ENCODE data around the gene TMEM117. TPM values are rescaled to one million over a fixed set of nuclear protein-coding genes. Genes with fewer than 3 reads are reported as not detected.

The TMEM117 gene
- total and polyA plus RNA-seq, 10 of the 15 experiments (the other 5 are each of a cell fraction or from before 2014, with no cell fraction given), result 3.1 to 8.2 (median 6.1) TPM

- TF ChIP-seq ATF3 (IDR thresholded peaks at IDR 0.05; ENCODE audit: borderline replicate concordance, extremely low read depth, low read depth, low read length) (no peak), SMC3 (IDR thresholded peaks at IDR 0.05; ENCODE audit: borderline replicate concordance, low read length) (no peak), SUZ12 (IDR thresholded peaks at IDR 0.05; ENCODE audit: unreplicated experiment) (no peak), SREBF2 (IDR thresholded peaks at IDR 0.05; ENCODE audit: low read length) (no peak), SIX5 (IDR thresholded peaks at IDR 0.05; ENCODE audit: low read depth, low read length, severe bottlenecking) (no peak), YBX1 (IDR thresholded peaks at IDR 0.05) (no peak), CBX3 (IDR thresholded peaks at IDR 0.05; ENCODE audit: borderline replicate concordance, low read depth) (no peak), SMAD5 (IDR thresholded peaks at IDR 0.05; ENCODE audit: low read depth) (no peak), SRF (IDR thresholded peaks at IDR 0.05; ENCODE audit: low read depth in 2 of 2, low read length in 2 of 2) (no peak), SMARCA5 (IDR thresholded peaks at IDR 0.05) (no peak), CREM (IDR thresholded peaks at IDR 0.05; ENCODE audit: low read depth) (no peak)
- TF ChIP-seq, protein P1, sequence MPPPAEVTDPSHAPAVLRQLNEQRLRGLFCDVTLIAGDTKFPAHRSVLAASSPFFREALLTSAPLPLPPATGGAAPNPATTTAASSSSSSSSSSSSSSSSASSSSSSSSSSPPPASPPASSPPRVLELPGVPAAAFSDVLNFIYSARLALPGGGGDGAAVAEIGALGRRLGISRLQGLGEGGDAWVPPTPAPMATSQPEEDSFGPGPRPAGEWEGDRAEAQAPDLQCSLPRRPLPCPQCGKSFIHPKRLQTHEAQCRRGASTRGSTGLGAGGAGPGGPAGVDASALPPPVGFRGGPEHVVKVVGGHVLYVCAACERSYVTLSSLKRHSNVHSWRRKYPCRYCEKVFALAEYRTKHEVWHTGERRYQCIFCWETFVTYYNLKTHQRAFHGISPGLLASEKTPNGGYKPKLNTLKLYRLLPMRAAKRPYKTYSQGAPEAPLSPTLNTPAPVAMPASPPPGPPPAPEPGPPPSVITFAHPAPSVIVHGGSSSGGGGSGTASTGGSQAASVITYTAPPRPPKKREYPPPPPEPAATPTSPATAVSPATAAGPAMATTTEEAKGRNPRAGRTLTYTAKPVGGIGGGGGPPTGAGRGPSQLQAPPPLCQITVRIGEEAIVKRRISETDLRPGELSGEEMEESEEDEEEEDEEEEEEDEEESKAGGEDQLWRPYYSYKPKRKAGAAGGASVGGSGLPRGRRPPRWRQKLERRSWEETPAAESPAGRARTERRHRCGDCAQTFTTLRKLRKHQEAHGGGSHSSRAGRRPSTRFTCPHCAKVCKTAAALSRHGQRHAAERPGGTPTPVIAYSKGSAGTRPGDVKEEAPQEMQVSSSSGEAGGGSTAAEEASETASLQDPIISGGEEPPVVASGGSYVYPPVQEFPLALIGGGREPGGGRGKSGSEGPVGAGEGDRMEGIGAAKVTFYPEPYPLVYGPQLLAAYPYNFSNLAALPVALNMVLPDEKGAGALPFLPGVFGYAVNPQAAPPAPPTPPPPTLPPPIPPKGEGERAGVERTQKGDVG (CRISPR knock-in tag; IDR thresholded peaks at IDR 0.05), result no peak
Observed at GRCh38 chr12:43826681-43827080, 9.2 kb upstream of the TMEM117 start (continued).
